A673 (cell line): ENCODE results near the gene TTC39A.

Experiments
- EZH2 ChIP-seq: fragments of 200-600 bp; sonication (generic); IDR thresholded peaks from 2 replicates; pipeline ENCODE4 v1.6.1; 2017; ENCODE audit warnings: borderline replicate concordance, low read depth, mild to moderate bottlenecking, mixed read lengths, antibody characterized with exemption, low read length; ENCODE audit not compliant: poor library complexity, severe bottlenecking
- TF ChIP-seq, protein P1 (sequence below): fragments of 300-800, 200-600 bp; sonication (generic); conservative IDR thresholded peaks from 2 replicates; pipeline ENCODE4 v1.5.1; 2017; ENCODE audit warnings: low read depth, mild to moderate bottlenecking, antibody characterized with exemption, low read length, moderate library complexity, mixed read lengths

DNA sequence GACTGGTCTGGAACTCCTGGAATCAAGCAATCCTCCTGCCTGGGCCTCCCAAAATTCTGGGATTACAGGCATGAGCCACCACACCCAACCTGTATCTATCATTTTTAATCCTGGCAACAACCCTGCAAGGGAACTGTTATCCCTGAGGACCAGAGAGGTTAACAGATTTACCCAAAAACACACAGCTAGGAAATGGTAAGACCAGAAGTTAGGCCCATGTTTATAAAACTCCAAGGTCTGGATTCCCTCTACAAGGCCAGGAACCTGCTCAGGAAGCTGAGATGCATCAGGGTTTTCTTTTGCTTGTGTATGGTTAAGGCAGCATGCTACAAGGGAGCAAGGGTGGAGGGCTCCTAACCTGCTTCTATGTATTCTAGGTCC is 17.8 kb upstream of the TTC39A start:
- TF ChIP-seq, protein P1, sequence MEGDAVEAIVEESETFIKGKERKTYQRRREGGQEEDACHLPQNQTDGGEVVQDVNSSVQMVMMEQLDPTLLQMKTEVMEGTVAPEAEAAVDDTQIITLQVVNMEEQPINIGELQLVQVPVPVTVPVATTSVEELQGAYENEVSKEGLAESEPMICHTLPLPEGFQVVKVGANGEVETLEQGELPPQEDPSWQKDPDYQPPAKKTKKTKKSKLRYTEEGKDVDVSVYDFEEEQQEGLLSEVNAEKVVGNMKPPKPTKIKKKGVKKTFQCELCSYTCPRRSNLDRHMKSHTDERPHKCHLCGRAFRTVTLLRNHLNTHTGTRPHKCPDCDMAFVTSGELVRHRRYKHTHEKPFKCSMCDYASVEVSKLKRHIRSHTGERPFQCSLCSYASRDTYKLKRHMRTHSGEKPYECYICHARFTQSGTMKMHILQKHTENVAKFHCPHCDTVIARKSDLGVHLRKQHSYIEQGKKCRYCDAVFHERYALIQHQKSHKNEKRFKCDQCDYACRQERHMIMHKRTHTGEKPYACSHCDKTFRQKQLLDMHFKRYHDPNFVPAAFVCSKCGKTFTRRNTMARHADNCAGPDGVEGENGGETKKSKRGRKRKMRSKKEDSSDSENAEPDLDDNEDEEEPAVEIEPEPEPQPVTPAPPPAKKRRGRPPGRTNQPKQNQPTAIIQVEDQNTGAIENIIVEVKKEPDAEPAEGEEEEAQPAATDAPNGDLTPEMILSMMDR = no peak
- no peak for TF ChIP-seq EZH2
